H1 (cell line): Measurements from ENCODE around the gene KRT24. TPM values are rescaled to one million over a fixed set of nuclear protein-coding genes. Genes with fewer than 3 reads are reported as not detected.

Experiments used
- CTCF ChIA-PET: fragments of 300-600 bp; sonication (Branson Sonifier 250); formaldehyde crosslinking; loops from one replicate; lab custom pipeline; 2021; ENCODE audit not compliant: partially characterized antibody; lab: Charles Lee
- POLR2A ChIA-PET: fragments of 300-600 bp; sonication (Branson Sonifier 250); formaldehyde crosslinking; loops from one replicate; lab custom pipeline; 2021; ENCODE audit warnings: inconsistent platforms; ENCODE audit not compliant: partially characterized antibody; lab: Charles Lee
- DNase-seq, 2 experiments: peaks; one replicate each; pipeline versions ENCODE4 v3.0.0 to v3.0.0-alpha.2; 2010 to 2022; ENCODE audit warnings: low spot score in 2 of 2, low read depth in 1 of 2, mixed read lengths in 1 of 2
- FAIRE-seq: peaks from 2 replicates; lab custom pipeline; 2011; peaks lifted over from hg19 to GRCh38; lab: Jason Lieb, UNC
- H2AFZ ChIP-seq: 2 replicates; pipeline ENCODE4 v1.8.1; 2012; ENCODE audit warnings: low read length, inconsistent platforms
- H2AK5ac ChIP-seq: 2 replicates; pipeline ENCODE4 v1.6.1; 2013; ENCODE audit warnings: low read depth, low read length
- H2BK120ac ChIP-seq: replicated peaks from 2 replicates; pipeline ENCODE3; 2013; ENCODE audit warnings: low read depth, low read length, inconsistent platforms
- H2BK12ac ChIP-seq: 2 replicates; pipeline ENCODE4 v1.6.1; 2013; ENCODE audit warnings: low read depth, low read length
- H2BK15ac ChIP-seq: 2 replicates; pipeline ENCODE4 v1.6.1; 2013; ENCODE audit warnings: low read length
- H2BK20ac ChIP-seq: 2 replicates; pipeline ENCODE4 v1.6.1; 2013; ENCODE audit warnings: low read length
- H2BK5ac ChIP-seq: 2 replicates; pipeline ENCODE4 v1.6.1; 2013; ENCODE audit warnings: low read depth, low read length
- H3K14ac ChIP-seq: 2 replicates; pipeline ENCODE4 v1.6.1; 2013; ENCODE audit warnings: inconsistent platforms; ENCODE audit not compliant: insufficient read length
- H3K18ac ChIP-seq: 2 replicates; pipeline ENCODE4 v1.6.1; 2013; ENCODE audit warnings: low read length; ENCODE audit errors: extremely low read depth
- H3K23ac ChIP-seq: 2 replicates; pipeline ENCODE4 v1.6.1; 2013; ENCODE audit warnings: inconsistent platforms; ENCODE audit not compliant: insufficient read length
- H3K23me2 ChIP-seq: 2 replicates; pipeline ENCODE4 v1.6.1; 2013; ENCODE audit warnings: low read depth, low read length
- H3K27ac ChIP-seq: 2 replicates; pipeline ENCODE4 v1.6.1; 2011; ENCODE audit warnings: low read depth, low read length, inconsistent platforms
- H3K27me3 ChIP-seq, 4 experiments: replicated peaks in 1 of 4; 1 replicate in 1 of 4; 2 replicates in 3 of 4; pipeline versions ENCODE4 v1.6.1 to v1.8.1; 2011 to 2013; ENCODE audit warnings: low read length in 3 of 4, mild to moderate bottlenecking in 3 of 4, inconsistent platforms in 2 of 4, mixed read lengths in 2 of 4, moderate library complexity in 1 of 4; ENCODE audit not compliant: control insufficient read depth in 3 of 4, insufficient read depth in 3 of 4; ENCODE audit errors: extremely low read depth in 1 of 4
- H3K36me3 ChIP-seq, 4 experiments: 2 replicates each; pipeline versions ENCODE4 v1.6.1 to v1.8.1; 2011 to 2013; ENCODE audit warnings: mild to moderate bottlenecking in 4 of 4, low read length in 3 of 4, moderate library complexity in 2 of 4, control low read depth in 1 of 4, inconsistent platforms in 1 of 4; ENCODE audit not compliant: insufficient read depth in 4 of 4, control insufficient read depth in 2 of 4
- H3K4ac ChIP-seq: replicated peaks from 2 replicates; pipeline ENCODE3; 2013; ENCODE audit warnings: low read length, low read depth, mixed read lengths, inconsistent platforms; ENCODE audit not compliant: insufficient read length
- H3K4me1 ChIP-seq, 4 experiments: replicated peaks in 1 of 4; 1 replicate in 1 of 4; 2 replicates in 3 of 4; pipeline versions ENCODE4 v1.6.1 to v1.8.1; 2011 to 2013; ENCODE audit warnings: low read length in 3 of 4, inconsistent platforms in 2 of 4, mixed read lengths in 1 of 4; ENCODE audit not compliant: insufficient read depth in 4 of 4, control insufficient read depth in 3 of 4
- H3K4me2 ChIP-seq, 2 experiments: 2 replicates each; pipeline versions ENCODE4 v1.6.1 to v1.8.1; 2011 to 2013; ENCODE audit warnings: low read depth in 2 of 2, low read length in 2 of 2, control low read depth in 1 of 2, inconsistent platforms in 1 of 2, mild to moderate bottlenecking in 1 of 2; ENCODE audit not compliant: insufficient read depth in 1 of 2
- H3K4me3 ChIP-seq, 4 experiments: fragments of 200-600, 300-600 bp in 1 of 4; sonication (generic), shearing (Covaris generic), sonication (Bioruptor Twin) in 1 of 4; 2 replicates each; pipeline versions ENCODE4 v1.5.1 to v1.8.1; 2011 to 2016; ENCODE audit warnings: low read length in 4 of 4, low read depth in 3 of 4, control low read depth in 2 of 4, inconsistent platforms in 2 of 4, mild to moderate bottlenecking in 2 of 4, mixed read lengths in 1 of 4, moderate library complexity in 1 of 4; ENCODE audit not compliant: insufficient read depth in 2 of 4; ENCODE audit errors: extremely low read depth in 1 of 4
- H3K56ac ChIP-seq: replicated peaks from 2 replicates; pipeline ENCODE3; 2013; ENCODE audit warnings: low read depth, mild to moderate bottlenecking, mixed read lengths, low read length, inconsistent platforms; ENCODE audit not compliant: insufficient read length
- H3K79me1 ChIP-seq: 2 replicates; pipeline ENCODE4 v1.6.1; 2013; ENCODE audit warnings: low read depth, low read length, control low read depth
- H3K79me2 ChIP-seq, 2 experiments: 2 replicates each; pipeline versions ENCODE4 v1.6.1 to v1.8.1; 2012 to 2013; ENCODE audit warnings: low read length in 2 of 2, mild to moderate bottlenecking in 2 of 2, inconsistent platforms in 1 of 2; ENCODE audit not compliant: insufficient read depth in 2 of 2, control insufficient read depth in 1 of 2
- H3K9ac ChIP-seq, 4 experiments: replicated peaks in 1 of 4; 1 replicate in 1 of 4; 2 replicates in 3 of 4; pipeline versions ENCODE4 v1.6.1 to v1.8.1; 2011 to 2013; ENCODE audit warnings: low read depth in 3 of 4, low read length in 3 of 4, control low read depth in 2 of 4, mild to moderate bottlenecking in 2 of 4, moderate library complexity in 2 of 4, inconsistent platforms in 1 of 4; ENCODE audit errors: extremely low read depth in 1 of 4
- H3K9me3 ChIP-seq, 2 experiments: 2 replicates each; pipeline versions ENCODE4 v1.6.1 to v1.8.1; 2012 to 2013; ENCODE audit warnings: mild to moderate bottlenecking in 2 of 2, moderate library complexity in 2 of 2, control low read depth in 1 of 2, inconsistent platforms in 1 of 2, low read depth in 1 of 2, low read length in 1 of 2, mixed read lengths in 1 of 2; ENCODE audit not compliant: insufficient read depth in 2 of 2
- H4K20me1 ChIP-seq, 2 experiments: replicated peaks in 1 of 2; 2 replicates each; pipeline versions ENCODE3 to v1.8.1; 2011 to 2013; ENCODE audit warnings: inconsistent platforms in 2 of 2, low read length in 2 of 2, mild to moderate bottlenecking in 1 of 2; ENCODE audit not compliant: insufficient read depth in 2 of 2, control insufficient read depth in 1 of 2
- H4K5ac ChIP-seq: 2 replicates; pipeline ENCODE4 v1.6.1; 2013; ENCODE audit warnings: low read length, low read depth, mixed read lengths, inconsistent platforms; ENCODE audit not compliant: insufficient read length
- H4K8ac ChIP-seq: 2 replicates; pipeline ENCODE4 v1.8.0; 2013; ENCODE audit warnings: mild to moderate bottlenecking, moderate library complexity, low read length, inconsistent platforms; ENCODE audit not compliant: insufficient read depth; ENCODE audit errors: extremely low read depth
- H4K91ac ChIP-seq: replicated peaks from 2 replicates; pipeline ENCODE3; 2013; ENCODE audit warnings: low read length, mixed read lengths, inconsistent platforms; ENCODE audit not compliant: insufficient read length
- BACH1 ChIP-seq: IDR thresholded peaks from 2 replicates; pipeline ENCODE4 v1.6.1; 2012; ENCODE audit warnings: low read length, improper control_type of control experiment
- BCL11A ChIP-seq, 2 experiments: IDR thresholded peaks; one replicate each; pipeline ENCODE4 v1.6.1; 2011; ENCODE audit warnings: low read depth in 2 of 2, low read length in 2 of 2, mild to moderate bottlenecking in 2 of 2
- CTBP2 ChIP-seq: IDR thresholded peaks from 2 replicates; pipeline ENCODE4 v1.7.0; 2011; ENCODE audit warnings: borderline replicate concordance, mild to moderate bottlenecking, moderate library complexity, mixed read lengths, low read length; ENCODE audit not compliant: insufficient read depth, insufficient read length
- EGR1 ChIP-seq: IDR thresholded peaks from 2 replicates; pipeline ENCODE4 v1.6.1; 2011; ENCODE audit warnings: low read depth, low read length, borderline replicate concordance
- GTF2F1 ChIP-seq: IDR thresholded peaks from 2 replicates; pipeline ENCODE4 v1.6.1; 2012; ENCODE audit warnings: low read depth, low read length, improper control_type of control experiment, borderline replicate concordance
- JUN ChIP-seq: IDR thresholded peaks from 2 replicates; pipeline ENCODE4 v1.6.1; 2011; ENCODE audit warnings: low read depth, mild to moderate bottlenecking, improper control_type of control experiment, low read length
- YY1 ChIP-seq: IDR thresholded peaks from 2 replicates; pipeline ENCODE4 v1.6.1; 2011; ENCODE audit warnings: low read depth, mild to moderate bottlenecking, low read length
- ZNF274 ChIP-seq: IDR thresholded peaks from 2 replicates; pipeline ENCODE4 v1.7.0; 2012; ENCODE audit warnings: low read length, borderline replicate concordance; ENCODE audit errors: extremely low read depth
- WGBS, 2 experiments: shearing (Covaris generic) in 1 of 2; methylation state at CpG; one replicate each; pipeline versions ENCODE4 v1.1.6 to v1.1.7; 2013 to 2015; ENCODE audit warnings: low lambda C conversion rate in 2 of 2, mixed read lengths in 2 of 2, inconsistent platforms in 1 of 2, low coverage in 1 of 2, missing lambda C conversion rate in 1 of 2; ENCODE audit not compliant: insufficient replicate concordance in 2 of 2, insufficient coverage in 1 of 2, insufficient read length in 1 of 2; ENCODE audit errors: extremely low coverage in 1 of 2, missing lambda C conversion rate in 1 of 2; 5-methylcytosine and 5-hydroxymethylcytosine counted together
- polyA plus RNA-seq, 7 experiments: library from polyadenylated mRNA; depleted of rRNA in 3 of 7; stranded (reverse) in 5 of 7; unstranded in 2 of 7; fragments of >200 nt in 5 of 7; fragments of 200-250 nt in 2 of 7; gene quantifications; 1 replicate in 5 of 7; 2 replicates in 1 of 7; 4 replicates in 1 of 7; pipeline versions ENCODE4 v1.2.1 to v1.2.3, GENCODE V29; 2011 to 2013; ENCODE audit warnings: missing spikeins in 2 of 7, mixed read lengths in 2 of 7
- total RNA-seq: library from RNA; stranded (reverse); fragmentation: NEBNext Ultra II Directional; extraction: Animal tissue kit (Norgen Biotek cat#: 25700); gene quantifications from 2 replicates; pipeline ENCODE4 v1.2.1, GENCODE V29; 2021
- TF ChIP-seq, protein P1 (sequence below): IDR thresholded peaks from 2 replicates; pipeline ENCODE4 v1.6.1; 2012; ENCODE audit warnings: low read length, inconsistent platforms
- TF ChIP-seq, protein P2 (sequence below), 3 experiments: IDR thresholded peaks; 1 replicate in 2 of 3; 2 replicates in 1 of 3; pipeline versions ENCODE4 v1.5.1 to v1.6.1; 2011; ENCODE audit warnings: low read length in 3 of 3, mild to moderate bottlenecking in 3 of 3, inconsistent platforms in 2 of 3, low read depth in 1 of 3, moderate library complexity in 1 of 3; ENCODE audit not compliant: insufficient read depth in 1 of 3; ENCODE audit errors: control extremely low read depth in 1 of 3

KRT24 gene
- total and polyA plus RNA-seq, 2 of the 8 experiments (the other 6 are each of a cell fraction or from before 2014, with no cell fraction given) = not detected

DNA sequence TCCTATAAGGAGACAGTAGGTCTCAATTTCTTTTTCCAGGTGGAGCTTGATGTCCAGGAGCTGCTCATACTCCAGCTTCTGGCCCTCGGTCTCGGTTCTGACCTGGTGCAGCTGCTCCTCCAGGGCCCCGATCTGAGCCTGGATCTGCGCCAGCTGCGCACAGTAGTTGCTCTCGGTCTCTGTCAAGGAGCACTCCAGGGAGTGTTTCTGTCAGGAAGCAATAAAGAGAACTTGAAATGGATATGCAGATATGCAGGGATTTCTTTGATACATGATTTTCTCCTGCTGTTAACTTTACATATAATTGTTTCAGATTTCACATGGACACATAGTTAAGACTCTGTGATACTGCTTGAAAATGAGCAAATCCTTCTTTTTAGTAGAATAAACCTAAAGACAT, 46.8 kb upstream of the KRT24 start:
- CTCF ChIA-PET = interaction anchor here (0.7 to 1.6 kb wide), 4 partner anchors 9 to 131 kb away, joined by 3 to 6 read pairs (median 3); no protein-coding TSS in a partner anchor
- H3K18ac ChIP-seq = no peak overlapping the region
- TF ChIP-seq GTF2F1 (no peak), YY1 (no peak), ZNF274 (no peak), BACH1 (no peak), CTBP2 (no peak), EGR1 (no peak), BCL11A (IDR thresholded peaks at IDR 0.05; ENCODE audit: low read depth in 2 of 2, low read length in 2 of 2) (no peak), JUN (no peak)
- TF ChIP-seq, protein P1, sequence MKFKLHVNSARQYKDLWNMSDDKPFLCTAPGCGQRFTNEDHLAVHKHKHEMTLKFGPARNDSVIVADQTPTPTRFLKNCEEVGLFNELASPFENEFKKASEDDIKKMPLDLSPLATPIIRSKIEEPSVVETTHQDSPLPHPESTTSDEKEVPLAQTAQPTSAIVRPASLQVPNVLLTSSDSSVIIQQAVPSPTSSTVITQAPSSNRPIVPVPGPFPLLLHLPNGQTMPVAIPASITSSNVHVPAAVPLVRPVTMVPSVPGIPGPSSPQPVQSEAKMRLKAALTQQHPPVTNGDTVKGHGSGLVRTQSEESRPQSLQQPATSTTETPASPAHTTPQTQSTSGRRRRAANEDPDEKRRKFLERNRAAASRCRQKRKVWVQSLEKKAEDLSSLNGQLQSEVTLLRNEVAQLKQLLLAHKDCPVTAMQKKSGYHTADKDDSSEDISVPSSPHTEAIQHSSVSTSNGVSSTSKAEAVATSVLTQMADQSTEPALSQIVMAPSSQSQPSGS = no peak
- TF ChIP-seq, protein P2, sequence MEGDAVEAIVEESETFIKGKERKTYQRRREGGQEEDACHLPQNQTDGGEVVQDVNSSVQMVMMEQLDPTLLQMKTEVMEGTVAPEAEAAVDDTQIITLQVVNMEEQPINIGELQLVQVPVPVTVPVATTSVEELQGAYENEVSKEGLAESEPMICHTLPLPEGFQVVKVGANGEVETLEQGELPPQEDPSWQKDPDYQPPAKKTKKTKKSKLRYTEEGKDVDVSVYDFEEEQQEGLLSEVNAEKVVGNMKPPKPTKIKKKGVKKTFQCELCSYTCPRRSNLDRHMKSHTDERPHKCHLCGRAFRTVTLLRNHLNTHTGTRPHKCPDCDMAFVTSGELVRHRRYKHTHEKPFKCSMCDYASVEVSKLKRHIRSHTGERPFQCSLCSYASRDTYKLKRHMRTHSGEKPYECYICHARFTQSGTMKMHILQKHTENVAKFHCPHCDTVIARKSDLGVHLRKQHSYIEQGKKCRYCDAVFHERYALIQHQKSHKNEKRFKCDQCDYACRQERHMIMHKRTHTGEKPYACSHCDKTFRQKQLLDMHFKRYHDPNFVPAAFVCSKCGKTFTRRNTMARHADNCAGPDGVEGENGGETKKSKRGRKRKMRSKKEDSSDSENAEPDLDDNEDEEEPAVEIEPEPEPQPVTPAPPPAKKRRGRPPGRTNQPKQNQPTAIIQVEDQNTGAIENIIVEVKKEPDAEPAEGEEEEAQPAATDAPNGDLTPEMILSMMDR (IDR thresholded peaks at IDR 0.05; ENCODE audit: control extremely low read depth in 1 of 3, insufficient read depth in 1 of 3, low read depth in 1 of 3, low read length in 3 of 3) = no peak

More for the DNA sequence above, 46.8 kb upstream of the KRT24 start:
- Histone ChIP-seq H2BK15ac (no peak overlapping the region), H3K14ac (no peak overlapping the region), H2BK120ac (no peak overlapping the region), H4K5ac (no peak overlapping the region), H3K4me3 (no peak overlapping the region), H4K20me1 (no peaks in the 10 kb centered on the region), H2BK20ac (no peak overlapping the region), H3K4me1 (no peaks in the 10 kb centered on the region), H3K23ac (no peak overlapping the region), H4K91ac (no peak overlapping the region), H3K27me3 (peaks cover 0 to 1% (median 0%) of the 10 kb centered on the region in 4 experiments; a peak in 1 of 7 replicates), H2BK12ac (no peak overlapping the region), H3K4me2 (no peak overlapping the region), H3K9me3 (no peaks in the 10 kb centered on the region), H3K4ac (no peak overlapping the region), H3K56ac (no peak overlapping the region), H3K36me3 (no peaks in the 10 kb centered on the region), H3K79me1 (no peaks in the 10 kb centered on the region), H3K27ac (no peak overlapping the region), H3K79me2 (no peaks in the 10 kb centered on the region), H2BK5ac (no peak overlapping the region), H2AFZ (no peak overlapping the region), H2AK5ac (no peak overlapping the region), H3K23me2 (no peaks in the 10 kb centered on the region; the same call in 1 of the 2 replicates), H3K9ac (no peak overlapping the region), H4K8ac (no peak overlapping the region)
- FAIRE-seq (no peak), DNase-seq (no peak)
- 90% methylated on average over 6 of the region's 6 CpGs; no CpG with 5 or more reads in 1 of the 2 experiments for whole genome bisulfite sequencing, 2 experiments
- POLR2A ChIA-PET = interaction anchor here (0.6 kb wide), 1 partner anchor 18 kb away, joined by 3 read pairs; no protein-coding TSS in a partner anchor
